ENCODE measurements around the gene TRIP13. TPM values are rescaled to one million over a fixed set of nuclear protein-coding genes. Genes with fewer than 3 reads are reported as not detected.
"Not testable (repeated sequence)": the region's sequence is repeated elsewhere in the genome, so short reads cannot be mapped to it uniquely, and the experiment has no call there.

The TRIP13 gene
- total RNA-seq, 1 donor from 2014 or later: 18.2 TPM

GRCh38 chr5:926417-927171 is 33.9 kb downstream of the TRIP13 start:
- H3K27ac Mint-ChIP-seq: no peak overlapping the region
- H3K4me3 Mint-ChIP-seq: peak overlapping the region; percentile 76
- peaks cover 58% of the 10 kb centered on the region for H3K27me3 Mint-ChIP-seq
- TF ChIP-seq, protein P1, sequence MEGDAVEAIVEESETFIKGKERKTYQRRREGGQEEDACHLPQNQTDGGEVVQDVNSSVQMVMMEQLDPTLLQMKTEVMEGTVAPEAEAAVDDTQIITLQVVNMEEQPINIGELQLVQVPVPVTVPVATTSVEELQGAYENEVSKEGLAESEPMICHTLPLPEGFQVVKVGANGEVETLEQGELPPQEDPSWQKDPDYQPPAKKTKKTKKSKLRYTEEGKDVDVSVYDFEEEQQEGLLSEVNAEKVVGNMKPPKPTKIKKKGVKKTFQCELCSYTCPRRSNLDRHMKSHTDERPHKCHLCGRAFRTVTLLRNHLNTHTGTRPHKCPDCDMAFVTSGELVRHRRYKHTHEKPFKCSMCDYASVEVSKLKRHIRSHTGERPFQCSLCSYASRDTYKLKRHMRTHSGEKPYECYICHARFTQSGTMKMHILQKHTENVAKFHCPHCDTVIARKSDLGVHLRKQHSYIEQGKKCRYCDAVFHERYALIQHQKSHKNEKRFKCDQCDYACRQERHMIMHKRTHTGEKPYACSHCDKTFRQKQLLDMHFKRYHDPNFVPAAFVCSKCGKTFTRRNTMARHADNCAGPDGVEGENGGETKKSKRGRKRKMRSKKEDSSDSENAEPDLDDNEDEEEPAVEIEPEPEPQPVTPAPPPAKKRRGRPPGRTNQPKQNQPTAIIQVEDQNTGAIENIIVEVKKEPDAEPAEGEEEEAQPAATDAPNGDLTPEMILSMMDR (conservative IDR thresholded peaks at IDR 0.05): peak; percentile 74
- H3K36me3 Mint-ChIP-seq: peaks cover 4% of the 10 kb centered on the region
- H3K4me1 Mint-ChIP-seq (ENCODE audit: unreplicated experiment): peaks cover 15% of the 10 kb centered on the region
- no peaks in the 10 kb centered on the region for H3K9me3 Mint-ChIP-seq
- no peak for DNase-seq (ENCODE audit: extremely low spot score, unreplicated experiment)

- TF ChIP-seq, protein P1 (conservative IDR thresholded peaks at IDR 0.05): peak; percentile 15
- Mint-ChIP-seq H3K9me3 (no peaks in the 10 kb centered on the region), H3K27ac (no peak overlapping the region), H3K4me1 (ENCODE audit: unreplicated experiment) (peaks cover 15% of the 10 kb centered on the region), H3K4me3 (peak overlapping the region; percentile 65), H3K36me3 (peaks cover 4% of the 10 kb centered on the region), H3K27me3 (peaks cover 59% of the 10 kb centered on the region)
- peak; percentile 45 for DNase-seq (ENCODE audit: extremely low spot score, unreplicated experiment)
These were observed 34.7 kb downstream of the TRIP13 start for GRCh38 chr5:927172-928015.

DNA sequence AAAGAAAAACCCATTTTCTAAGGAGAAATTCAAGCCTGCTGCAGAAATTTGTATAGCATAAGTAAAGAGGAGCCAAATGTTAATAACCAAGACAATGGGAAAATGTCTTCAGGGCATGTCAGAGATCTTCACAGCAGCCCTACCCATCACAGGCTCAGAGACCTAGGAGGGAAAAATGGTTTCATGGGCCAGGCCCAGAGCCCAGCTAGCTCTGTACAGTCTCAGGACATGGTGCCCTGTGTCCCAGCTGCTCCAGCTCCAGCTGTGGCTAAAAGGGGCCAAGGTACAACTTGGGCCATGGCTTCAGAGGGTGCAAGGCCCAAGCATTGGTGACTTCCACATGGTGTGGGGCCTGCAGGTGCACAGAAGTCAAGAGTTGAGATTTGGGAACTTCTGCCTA is 36.5 kb downstream of the TRIP13 start:
- not testable (repeated sequence) for H3K36me3 Mint-ChIP-seq; H3K4me3 Mint-ChIP-seq; H3K9me3 Mint-ChIP-seq; H3K27ac Mint-ChIP-seq; DNase-seq (ENCODE audit: extremely low spot score, unreplicated experiment)
- H3K27me3 Mint-ChIP-seq: peaks cover 51% of the 10 kb centered on the region
- peaks cover 15% of the 10 kb centered on the region for H3K4me1 Mint-ChIP-seq (ENCODE audit: unreplicated experiment)

DNA sequence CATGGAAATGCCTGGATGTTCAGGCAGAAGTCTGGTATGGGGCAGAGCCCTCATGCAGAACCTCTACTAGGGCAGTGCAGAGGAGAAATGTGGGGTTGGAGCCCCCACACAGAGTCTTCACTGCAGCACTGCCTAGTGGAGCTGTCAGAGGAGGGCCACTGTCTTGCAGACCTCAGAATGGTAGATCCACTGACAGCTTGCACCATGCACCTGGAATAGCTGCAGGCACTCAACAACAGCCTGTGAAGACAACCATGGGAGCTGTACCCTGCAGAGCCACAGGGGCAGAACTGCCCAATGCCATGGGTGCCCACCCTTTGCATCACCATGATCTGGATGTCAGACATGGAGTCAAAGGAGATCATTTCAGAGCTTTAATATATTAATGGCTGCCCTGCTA is 36.9 kb downstream of the TRIP13 start:
- no peak overlapping the region for H3K27ac Mint-ChIP-seq
- H3K36me3 Mint-ChIP-seq: peaks cover 4% of the 10 kb centered on the region
- TF ChIP-seq, protein P1 (conservative IDR thresholded peaks at IDR 0.05): no peak
- no peak for DNase-seq (ENCODE audit: extremely low spot score, unreplicated experiment)
- H3K27me3 Mint-ChIP-seq: peaks cover 51% of the 10 kb centered on the region
- no peak overlapping the region for H3K4me3 Mint-ChIP-seq
- peaks cover 15% of the 10 kb centered on the region for H3K4me1 Mint-ChIP-seq (ENCODE audit: unreplicated experiment)
- H3K9me3 Mint-ChIP-seq: no peaks in the 10 kb centered on the region

- Mint-ChIP-seq H3K27ac (peak overlapping the region; percentile 86), H3K4me3 (peak overlapping the region; percentile 55), H3K27me3 (peaks cover 38% of the 10 kb centered on the region), H3K4me1 (ENCODE audit: unreplicated experiment) (peaks cover 15% of the 10 kb centered on the region), H3K9me3 (no peaks in the 10 kb centered on the region), H3K36me3 (peaks cover 4% of the 10 kb centered on the region)
- DNase-seq (ENCODE audit: extremely low spot score, unreplicated experiment): no peak
- TF ChIP-seq, protein P1 (conservative IDR thresholded peaks at IDR 0.05): no peak
These were observed 38.2 kb downstream of the TRIP13 start for GRCh38 chr5:930866-931265.
